ENCODE measurements around the gene CPXM2. TPM values are rescaled to one million over a fixed set of nuclear protein-coding genes. Genes with fewer than 3 reads are reported as not detected.

CPXM2 gene
- total and polyA plus RNA-seq, 2 donors (not counting 1 experiment from before 2014, with no cell fraction given), result 3.1 to 48.1 TPM

- TF ChIP-seq CTCF (conservative IDR thresholded peaks at IDR 0.05 in 1 of 2, IDR thresholded peaks at IDR 0.05 in 1 of 2; ENCODE audit: low read depth in 1 of 2, low read length in 2 of 2) (no peak), EZH2 (IDR thresholded peaks at IDR 0.05; ENCODE audit: low read length, missing control alignments) (no peak)
- peak in 1 of 2 donors; percentile 23 for DNase-seq (ENCODE audit: low read depth in 2 of 2)
- Histone ChIP-seq H3K27ac (ENCODE audit: insufficient read depth, low read length) (no peak overlapping the region), H3K36me3 (ENCODE audit: control insufficient read depth, insufficient read depth, low read length) (no peaks in the 10 kb centered on the region), H3K79me2 (ENCODE audit: control insufficient read depth, insufficient read depth, low read length) (no peaks in the 10 kb centered on the region), H2AFZ (ENCODE audit: low read length) (no peak overlapping the region), H3K4me1 (ENCODE audit: control insufficient read depth, extremely low read depth, insufficient read depth, low read length) (no peaks in the 10 kb centered on the region), H3K4me3 (replicated peaks in 1 of 4; ENCODE audit: control extremely low read depth in 1 of 4, insufficient read depth in 1 of 4, low read depth in 3 of 4, low read length in 4 of 4) (no peak overlapping the region), H3K27me3 (ENCODE audit: control insufficient read depth, insufficient read depth, low read length) (no peaks in the 10 kb centered on the region), H3K9me3 (ENCODE audit: control insufficient read depth, insufficient read depth, low read depth, low read length) (no peaks in the 10 kb centered on the region), H3K9ac (ENCODE audit: insufficient read depth, low read length) (no peak overlapping the region), H4K20me1 (ENCODE audit: control insufficient read depth, extremely low read depth, insufficient read depth, low read length) (no peaks in the 10 kb centered on the region), H3K4me2 (ENCODE audit: extremely low read depth, insufficient read depth, low read length) (no peak overlapping the region)
These were observed 22.2 kb upstream of the CPXM2 start for GRCh38 chr10:123913688-123914268.

- H3K4me3 ChIP-seq (replicated peaks in 1 of 4; ENCODE audit: control extremely low read depth in 1 of 4, insufficient read depth in 1 of 4, low read depth in 3 of 4, low read length in 4 of 4), result no peak overlapping the region
- no peaks in the 10 kb centered on the region for H3K36me3 ChIP-seq (ENCODE audit: control insufficient read depth, insufficient read depth, low read length)
- no peak for TF ChIP-seq CTCF (conservative IDR thresholded peaks at IDR 0.05 in 1 of 2, IDR thresholded peaks at IDR 0.05 in 1 of 2; ENCODE audit: low read depth in 1 of 2, low read length in 2 of 2)
- no peak for TF ChIP-seq EZH2 (IDR thresholded peaks at IDR 0.05; ENCODE audit: low read length, missing control alignments)
- no peak overlapping the region for H3K27ac ChIP-seq (ENCODE audit: insufficient read depth, low read length)
- no peaks in the 10 kb centered on the region for H3K27me3 ChIP-seq (ENCODE audit: control insufficient read depth, insufficient read depth, low read length)
- H3K4me1 ChIP-seq (ENCODE audit: control insufficient read depth, extremely low read depth, insufficient read depth, low read length), result no peaks in the 10 kb centered on the region
- no peak overlapping the region for H2AFZ ChIP-seq (ENCODE audit: low read length)
- no peaks in the 10 kb centered on the region for H4K20me1 ChIP-seq (ENCODE audit: control insufficient read depth, extremely low read depth, insufficient read depth, low read length)
- H3K9me3 ChIP-seq (ENCODE audit: control insufficient read depth, insufficient read depth, low read depth, low read length), result no peaks in the 10 kb centered on the region
- no peak for DNase-seq (ENCODE audit: low read depth in 2 of 2)
- H3K4me2 ChIP-seq (ENCODE audit: extremely low read depth, insufficient read depth, low read length), result no peak overlapping the region
- no peaks in the 10 kb centered on the region for H3K79me2 ChIP-seq (ENCODE audit: control insufficient read depth, insufficient read depth, low read length)
- no peak overlapping the region for H3K9ac ChIP-seq (ENCODE audit: insufficient read depth, low read length)
These were observed 21.3 kb upstream of the CPXM2 start for GRCh38 chr10:123912871-123913270.

GRCh38 chr10:123912466-123912865 lies 20.9 kb upstream of the CPXM2 start:
- H3K9ac ChIP-seq (ENCODE audit: insufficient read depth, low read length), result no peak overlapping the region
- no peaks in the 10 kb centered on the region for H3K27me3 ChIP-seq (ENCODE audit: control insufficient read depth, insufficient read depth, low read length)
- H3K4me3 ChIP-seq (replicated peaks in 1 of 4; ENCODE audit: control extremely low read depth in 1 of 4, insufficient read depth in 1 of 4, low read depth in 3 of 4, low read length in 4 of 4), result no peak overlapping the region
- H4K20me1 ChIP-seq (ENCODE audit: control insufficient read depth, extremely low read depth, insufficient read depth, low read length), result no peaks in the 10 kb centered on the region
- H3K27ac ChIP-seq (ENCODE audit: insufficient read depth, low read length), result no peak overlapping the region
- no peaks in the 10 kb centered on the region for H3K36me3 ChIP-seq (ENCODE audit: control insufficient read depth, insufficient read depth, low read length)
- no peak overlapping the region for H3K4me2 ChIP-seq (ENCODE audit: extremely low read depth, insufficient read depth, low read length)
- no peaks in the 10 kb centered on the region for H3K9me3 ChIP-seq (ENCODE audit: control insufficient read depth, insufficient read depth, low read depth, low read length)
- H3K4me1 ChIP-seq (ENCODE audit: control insufficient read depth, extremely low read depth, insufficient read depth, low read length), result no peaks in the 10 kb centered on the region
- no peak for DNase-seq (ENCODE audit: low read depth in 2 of 2)
- H3K79me2 ChIP-seq (ENCODE audit: control insufficient read depth, insufficient read depth, low read length), result no peaks in the 10 kb centered on the region
- no peak for TF ChIP-seq CTCF (conservative IDR thresholded peaks at IDR 0.05 in 1 of 2, IDR thresholded peaks at IDR 0.05 in 1 of 2; ENCODE audit: low read depth in 1 of 2, low read length in 2 of 2)
- no peak for TF ChIP-seq EZH2 (IDR thresholded peaks at IDR 0.05; ENCODE audit: low read length, missing control alignments)
- no peak overlapping the region for H2AFZ ChIP-seq (ENCODE audit: low read length)
